ENCODE results near the gene ZDHHC1.
"Not testable (repeated sequence)": the region's sequence is repeated elsewhere in the genome, so short reads cannot be mapped to it uniquely, and the experiment has no call there.

GRCh38 chr16:67415421-67415820 is 856 bp downstream of the ZDHHC1 start:
- TF ChIP-seq, protein P1, sequence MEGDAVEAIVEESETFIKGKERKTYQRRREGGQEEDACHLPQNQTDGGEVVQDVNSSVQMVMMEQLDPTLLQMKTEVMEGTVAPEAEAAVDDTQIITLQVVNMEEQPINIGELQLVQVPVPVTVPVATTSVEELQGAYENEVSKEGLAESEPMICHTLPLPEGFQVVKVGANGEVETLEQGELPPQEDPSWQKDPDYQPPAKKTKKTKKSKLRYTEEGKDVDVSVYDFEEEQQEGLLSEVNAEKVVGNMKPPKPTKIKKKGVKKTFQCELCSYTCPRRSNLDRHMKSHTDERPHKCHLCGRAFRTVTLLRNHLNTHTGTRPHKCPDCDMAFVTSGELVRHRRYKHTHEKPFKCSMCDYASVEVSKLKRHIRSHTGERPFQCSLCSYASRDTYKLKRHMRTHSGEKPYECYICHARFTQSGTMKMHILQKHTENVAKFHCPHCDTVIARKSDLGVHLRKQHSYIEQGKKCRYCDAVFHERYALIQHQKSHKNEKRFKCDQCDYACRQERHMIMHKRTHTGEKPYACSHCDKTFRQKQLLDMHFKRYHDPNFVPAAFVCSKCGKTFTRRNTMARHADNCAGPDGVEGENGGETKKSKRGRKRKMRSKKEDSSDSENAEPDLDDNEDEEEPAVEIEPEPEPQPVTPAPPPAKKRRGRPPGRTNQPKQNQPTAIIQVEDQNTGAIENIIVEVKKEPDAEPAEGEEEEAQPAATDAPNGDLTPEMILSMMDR (IDR thresholded peaks at IDR 0.05) = not testable (repeated sequence)
- TF ChIP-seq POLR2A (IDR thresholded peaks at IDR 0.05) = not testable (repeated sequence)

Data from thyroid gland (tissue), 4 donors.